NCI-H2081 (cell line): ENCODE data around the gene TPD52L2.
A peak's percentile ranks its signal among the peaks of the same experiment; 100 is the strongest.
"Not testable (repeated sequence)": the region's sequence is repeated elsewhere in the genome, so short reads cannot be mapped to it uniquely, and the experiment has no call there.

Experiments
- DNase-seq, 2 experiments: peaks; one replicate each; lab custom pipeline; 2025; lab: John Stamatoyannopoulos, UW

TPD52L2 gene

GRCh38 chr20:63855363-63856097 is 9.5 kb upstream of the TPD52L2 start:
- no peak for DNase-seq

DNA sequence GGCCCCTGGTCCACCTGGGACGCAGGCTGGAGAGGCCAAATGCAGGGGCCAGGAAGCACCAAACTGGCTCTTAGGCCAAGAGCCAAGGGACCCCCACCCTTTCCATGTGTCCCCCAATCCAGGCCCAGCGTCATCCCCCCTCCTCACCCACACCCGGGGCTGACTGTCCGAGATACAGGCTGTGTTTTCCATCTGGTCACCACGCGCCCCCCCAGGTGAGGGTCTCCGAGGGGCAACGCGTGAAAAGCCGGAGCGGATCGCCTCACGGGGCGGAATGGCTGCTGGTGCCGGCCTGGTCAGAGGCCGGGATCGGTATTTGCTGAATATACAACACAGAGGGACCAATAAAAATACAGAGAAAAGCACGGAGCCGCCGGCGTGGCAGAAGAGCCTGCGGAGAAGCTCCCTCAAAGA is 9.0 kb upstream of the TPD52L2 start:
- no peak for DNase-seq

GRCh38 chr20:63857764-63858392 is 7.2 kb upstream of the TPD52L2 start:
- no peak for DNase-seq

DNA sequence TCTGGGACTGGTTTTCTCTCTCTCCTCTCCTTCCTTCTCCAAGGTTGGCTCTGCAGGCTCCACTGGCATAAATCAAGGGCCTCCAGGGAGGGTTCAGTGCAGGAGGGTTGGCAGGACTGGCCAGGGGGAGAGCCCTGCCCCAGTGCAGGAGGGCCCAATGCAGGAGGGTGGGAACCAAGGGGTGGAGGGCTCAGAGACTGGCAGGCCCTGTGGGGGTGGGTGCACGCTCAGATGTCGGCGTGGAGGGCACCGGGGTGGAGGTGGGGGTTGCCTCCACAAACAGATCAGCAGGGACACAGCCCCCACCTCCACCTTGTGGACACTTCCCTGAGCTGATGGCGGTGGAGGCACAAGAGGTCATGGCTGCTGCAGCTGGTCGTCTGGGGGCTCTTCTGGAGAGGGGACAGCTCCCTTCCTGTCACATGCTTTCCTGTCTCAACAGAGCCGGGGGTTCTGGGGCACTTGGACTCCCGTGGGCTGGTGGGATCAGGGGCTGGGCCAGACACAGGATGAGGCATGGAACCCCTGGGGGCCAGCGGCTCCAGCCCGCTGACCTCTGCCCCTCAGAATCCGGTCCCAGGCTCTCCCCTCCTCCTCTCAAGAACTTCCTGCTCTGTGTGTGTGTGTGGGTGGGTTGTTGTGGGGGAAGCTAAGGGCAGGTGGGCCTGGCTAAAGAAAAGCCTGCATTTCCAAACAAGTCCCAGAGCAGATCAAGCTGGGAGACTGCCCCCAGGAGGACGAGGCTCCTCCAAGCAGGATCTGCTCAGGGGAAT is 6.5 kb upstream of the TPD52L2 start:
- no peak for DNase-seq

DNA sequence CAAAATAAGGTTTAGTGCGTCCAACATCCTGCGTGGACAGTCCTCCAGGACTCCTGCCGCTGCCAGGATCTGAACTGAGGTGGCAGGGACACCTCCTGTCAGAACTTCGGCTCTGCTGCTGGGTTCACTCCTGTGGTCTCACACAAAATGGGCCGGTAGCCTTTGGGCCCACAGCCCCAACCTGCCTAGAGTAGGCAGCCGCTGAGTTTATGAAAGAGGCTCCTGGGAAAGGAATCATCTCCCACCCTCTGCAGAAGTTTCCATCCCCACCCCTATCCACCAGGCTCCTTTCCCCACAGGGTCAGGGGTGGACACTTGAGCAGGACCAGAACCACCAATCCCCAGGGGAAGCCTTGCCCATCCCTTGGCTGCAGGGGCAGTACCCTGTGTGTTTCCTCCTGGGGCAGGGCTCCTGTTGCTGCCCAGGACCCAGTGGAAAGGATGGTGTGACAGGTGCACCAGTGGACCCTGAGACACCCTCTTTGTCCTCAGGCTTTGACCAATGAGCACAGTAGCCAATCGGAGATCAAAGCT is 5.8 kb upstream of the TPD52L2 start:
- DNase-seq: no peak

DNA sequence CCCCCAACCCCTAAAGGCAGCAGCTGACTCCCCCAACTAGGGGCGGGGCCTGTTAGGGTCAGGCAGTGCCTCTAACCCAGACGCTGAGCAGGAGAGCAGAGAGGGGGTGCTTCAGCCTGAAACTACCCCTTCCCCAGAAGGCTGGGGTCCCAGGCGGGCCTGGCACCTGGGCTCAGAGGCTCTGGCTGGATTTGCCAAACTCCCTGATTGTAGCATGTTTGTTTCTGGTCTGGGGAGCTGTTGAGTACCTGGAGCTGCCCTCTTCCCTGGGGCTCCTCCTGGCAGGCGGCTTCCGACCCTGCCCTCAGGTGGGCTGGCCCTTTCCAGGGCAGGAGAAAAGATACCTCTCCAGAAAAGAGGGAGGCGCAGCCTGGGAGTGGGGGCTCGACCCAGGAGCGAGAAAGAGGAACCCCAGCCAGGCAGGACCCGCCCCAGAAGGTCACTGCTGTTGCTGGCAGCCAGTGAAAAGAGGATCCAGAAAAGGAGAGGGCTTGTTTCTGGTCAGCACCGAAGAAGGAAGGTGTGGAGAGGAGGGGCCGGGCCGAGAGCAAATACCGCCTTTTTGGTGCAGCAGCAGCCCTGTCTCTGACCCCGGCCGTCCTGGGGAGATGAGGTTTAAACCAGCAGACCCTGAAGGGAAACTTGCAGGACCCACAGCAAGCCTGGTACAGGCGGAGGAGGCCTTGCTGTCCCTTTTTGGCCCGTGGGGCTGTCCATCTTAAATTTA is 4.6 kb upstream of the TPD52L2 start:
- DNase-seq: no peak

DNA sequence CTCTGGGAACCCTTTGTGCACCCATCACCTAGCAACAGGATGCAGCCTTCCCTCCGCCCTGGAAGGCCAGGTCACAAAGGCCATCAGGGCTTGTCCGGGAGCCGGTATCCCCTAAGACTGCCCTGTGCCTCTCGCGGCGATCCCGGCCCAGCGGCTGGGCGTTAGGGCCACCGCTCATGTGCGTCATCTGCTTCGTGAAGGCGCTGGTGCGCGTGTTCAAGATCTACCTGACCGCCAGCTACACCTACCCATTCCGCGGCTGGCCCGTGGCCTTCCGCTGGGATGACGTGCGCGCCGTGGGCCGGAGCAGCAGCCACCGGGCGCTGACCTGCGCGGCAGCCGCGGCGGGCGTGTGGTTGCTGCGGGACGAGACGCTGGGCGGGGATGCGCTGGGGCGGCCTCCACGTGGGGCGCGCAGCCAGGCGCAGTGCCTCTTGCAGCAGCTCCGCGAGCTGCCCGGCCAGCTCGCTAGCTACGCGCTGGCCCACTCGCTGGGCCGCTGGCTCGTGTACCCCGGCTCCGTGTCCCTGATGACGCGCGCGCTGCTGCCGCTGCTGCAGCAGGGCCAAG is 3.6 kb upstream of the TPD52L2 start, which contains the start of gene ABHD16B:
ABHD16B (plus strand) TSS at position 134 of the 570 bp plus-strand sequence; CDS start at position 177, 43 bp downstream.
- no peak for DNase-seq

DNA sequence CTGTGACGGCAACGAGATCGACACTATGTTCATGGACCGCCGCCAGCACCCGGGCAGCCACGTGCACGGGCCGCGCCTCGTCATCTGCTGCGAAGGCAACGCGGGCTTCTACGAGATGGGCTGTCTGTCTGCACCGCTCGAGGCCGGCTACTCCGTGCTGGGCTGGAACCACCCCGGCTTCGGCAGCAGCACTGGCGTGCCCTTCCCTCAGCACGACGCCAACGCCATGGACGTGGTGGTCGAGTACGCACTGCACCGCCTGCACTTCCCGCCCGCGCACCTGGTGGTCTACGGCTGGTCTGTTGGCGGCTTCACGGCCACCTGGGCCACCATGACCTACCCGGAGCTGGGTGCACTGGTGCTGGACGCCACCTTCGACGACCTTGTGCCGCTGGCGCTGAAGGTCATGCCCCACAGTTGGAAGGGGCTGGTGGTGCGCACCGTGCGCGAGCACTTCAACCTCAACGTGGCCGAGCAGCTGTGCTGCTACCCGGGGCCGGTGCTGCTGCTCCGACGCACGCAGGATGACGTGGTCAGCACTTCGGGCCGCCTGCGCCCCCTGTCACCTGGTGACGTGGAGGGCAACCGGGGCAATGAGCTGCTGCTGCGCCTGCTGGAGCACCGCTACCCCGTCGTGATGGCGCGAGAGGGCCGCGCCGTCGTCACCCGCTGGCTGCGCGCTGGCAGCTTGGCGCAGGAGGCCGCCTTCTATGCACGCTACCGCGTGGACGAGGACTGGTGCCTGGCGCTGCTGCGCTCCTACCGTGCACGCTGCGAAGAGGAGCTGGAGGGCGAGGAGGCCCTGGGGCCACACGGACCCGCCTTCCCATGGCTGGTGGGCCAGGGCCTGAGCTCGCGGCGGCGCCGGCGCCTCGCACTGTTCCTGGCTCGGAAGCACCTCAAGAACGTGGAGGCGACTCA is 2.8 kb upstream of the TPD52L2 start:
- DNase-seq: no peak

DNA sequence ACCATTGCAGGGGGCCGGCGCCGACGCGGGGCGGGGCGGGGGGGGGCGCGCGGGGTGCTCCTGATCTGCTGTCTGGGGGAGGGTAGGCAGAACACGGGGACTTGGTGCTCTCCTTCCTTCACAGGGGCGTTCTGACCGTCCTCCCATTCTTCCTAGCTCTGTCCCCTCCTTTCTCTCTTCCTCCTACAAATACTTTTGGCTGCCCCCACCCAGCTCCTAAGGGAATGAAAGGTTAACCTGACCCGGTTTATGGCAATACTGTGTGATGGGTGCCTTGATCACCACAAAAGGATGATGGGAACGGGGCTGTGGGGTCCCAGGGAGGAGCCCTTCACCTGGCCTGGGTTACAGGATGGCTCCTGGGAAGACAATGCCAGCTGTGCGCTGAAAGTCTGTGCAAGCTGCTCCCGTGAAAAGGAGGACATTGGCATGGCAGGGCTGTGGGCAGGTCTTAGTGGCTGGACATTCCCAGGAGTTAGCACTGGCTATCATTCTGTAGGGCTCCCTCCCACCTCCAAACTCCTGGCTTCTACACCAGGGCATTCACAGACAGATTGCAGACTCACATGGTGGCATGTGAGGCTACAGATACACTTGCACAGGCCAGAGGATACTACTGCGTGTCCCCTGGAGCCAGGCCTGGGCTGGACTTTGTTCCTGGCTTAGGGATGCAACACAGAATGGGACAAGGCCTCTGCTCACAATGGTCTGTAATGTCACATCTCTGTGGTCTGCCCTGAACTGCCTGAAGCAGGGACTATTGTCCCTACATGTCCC is 1.9 kb upstream of the TPD52L2 start:
- DNase-seq: no peak

- DNase-seq: peak; percentile 58 to 81
Observed at GRCh38 chr20:63863798-63864544, 1.1 kb upstream of the TPD52L2 start.

DNA sequence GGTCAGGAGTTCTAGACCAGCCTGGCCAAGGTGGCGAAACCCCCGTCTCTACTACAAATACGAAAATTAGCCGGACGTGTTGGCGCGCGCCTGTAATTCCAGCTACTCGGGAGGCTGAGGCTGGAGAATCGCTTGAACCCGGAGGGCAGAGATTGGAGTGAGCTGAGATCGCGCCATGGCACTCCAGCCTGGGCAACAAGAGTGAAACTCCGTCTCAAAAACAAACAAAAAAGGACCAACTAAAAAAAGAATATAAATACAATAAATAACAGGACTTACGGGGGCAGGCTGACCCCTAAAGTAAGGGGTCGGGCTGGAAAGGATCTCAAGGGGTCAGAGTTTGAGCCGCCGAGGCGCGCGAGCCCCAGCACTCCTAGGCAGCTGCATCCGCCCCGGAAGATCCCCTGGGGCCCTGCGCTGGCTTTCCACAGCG is 509 bp upstream of the TPD52L2 start:
- DNase-seq: no peak

DNA sequence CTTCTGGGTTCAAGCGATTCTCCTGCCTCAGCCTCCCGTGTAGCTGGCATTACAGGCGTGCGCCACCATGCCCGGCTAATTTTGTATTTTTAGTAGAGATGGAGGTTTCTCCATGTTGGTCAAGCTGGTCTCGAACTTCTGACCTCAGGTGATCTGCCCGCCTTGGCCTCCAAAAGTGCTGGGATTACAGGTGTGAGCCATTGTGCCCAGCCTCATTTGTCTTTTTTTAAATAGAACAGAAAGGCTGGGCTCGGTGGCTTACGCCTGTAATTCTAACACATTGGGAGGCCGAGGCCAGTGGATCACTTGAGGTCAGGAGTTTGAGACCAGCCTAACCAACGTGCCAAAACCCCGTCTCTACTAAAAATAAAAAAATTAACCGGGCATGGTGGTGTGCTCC is 2.0 kb downstream of the TPD52L2 start:
- DNase-seq: not testable (repeated sequence)

GRCh38 chr20:63868264-63868663 is 3.2 kb downstream of the TPD52L2 start:
- DNase-seq: no peak

DNA sequence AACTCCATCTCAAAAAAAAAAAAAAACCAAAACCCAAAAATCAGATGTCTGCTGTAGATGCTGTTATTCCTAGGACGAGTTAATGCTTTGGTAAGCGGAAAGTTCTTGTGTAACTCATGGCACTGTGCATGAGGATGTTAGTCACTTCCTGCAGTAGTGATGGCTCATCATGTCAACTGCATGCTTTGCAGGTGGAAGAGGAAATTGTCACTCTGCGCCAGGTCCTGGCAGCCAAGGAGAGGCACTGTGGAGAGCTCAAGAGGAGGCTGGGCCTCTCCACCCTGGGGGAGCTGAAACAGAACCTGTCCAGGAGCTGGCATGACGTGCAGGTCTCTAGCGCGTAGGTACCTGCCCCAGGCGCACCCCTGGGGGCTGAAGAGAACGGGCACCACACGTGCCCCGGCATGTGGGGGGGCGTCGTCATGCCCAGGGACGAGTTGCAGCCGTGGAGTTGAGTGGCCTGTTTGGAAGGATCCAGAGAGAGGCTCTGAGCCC is 8.5 kb downstream of the TPD52L2 start:
- DNase-seq: no peak

DNA sequence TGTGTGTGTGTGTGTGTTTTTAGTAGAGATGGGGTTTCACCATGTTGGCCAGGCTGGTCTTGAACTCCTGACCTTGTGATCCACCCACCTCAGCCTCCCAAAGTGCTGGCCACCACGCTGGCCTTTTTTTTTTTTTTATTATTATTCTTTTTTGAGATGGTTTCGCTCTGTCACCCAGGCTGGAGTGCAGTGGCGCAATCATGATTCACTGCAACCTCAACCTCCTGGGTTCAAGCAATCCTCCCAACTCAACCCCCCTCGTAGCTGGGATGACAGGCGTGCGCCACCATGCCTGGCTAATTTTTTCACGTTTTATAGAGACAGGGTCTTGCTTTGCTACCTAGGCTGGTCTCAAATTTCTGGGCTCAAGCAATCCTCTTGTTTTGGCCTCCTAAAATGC is 9.2 kb downstream of the TPD52L2 start:
- DNase-seq: not testable (repeated sequence)

- DNase-seq: no peak
Observed at GRCh38 chr20:63876489-63877036, 11.5 kb downstream of the TPD52L2 start.

GRCh38 chr20:63877755-63878470 is 12.8 kb downstream of the TPD52L2 start:
- DNase-seq: no peak
